GM15510 (cell line): ENCODE measurements around the gene DNM3.

Experiments
- POLR2A ChIP-seq: IDR thresholded peaks from 3 replicates; pipeline ENCODE4 v1.6.1; 2011; ENCODE audit warnings: borderline replicate concordance; ENCODE audit not compliant: insufficient read length; ENCODE audit errors: extremely low read depth

Gene DNM3

DNA sequence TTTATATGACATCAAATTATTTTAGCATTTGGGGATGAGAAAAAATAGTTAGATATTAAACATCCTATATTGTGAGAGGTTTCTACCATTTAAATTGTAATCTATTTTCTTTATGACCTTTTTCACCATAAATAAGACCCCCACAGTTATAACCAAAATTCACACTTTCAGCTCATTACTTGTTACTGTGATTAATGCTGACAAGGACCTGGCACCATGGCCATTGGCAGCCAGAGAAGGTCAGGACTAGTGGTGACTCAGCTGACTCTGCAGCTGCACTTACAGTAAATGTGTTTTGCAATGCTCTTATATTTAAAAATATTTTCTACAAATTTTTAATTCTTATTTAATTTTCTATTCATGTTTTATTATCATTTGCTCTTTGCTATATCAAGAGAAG, 445.9 kb downstream of the DNM3 start:
- TF ChIP-seq POLR2A, result no peak

DNA sequence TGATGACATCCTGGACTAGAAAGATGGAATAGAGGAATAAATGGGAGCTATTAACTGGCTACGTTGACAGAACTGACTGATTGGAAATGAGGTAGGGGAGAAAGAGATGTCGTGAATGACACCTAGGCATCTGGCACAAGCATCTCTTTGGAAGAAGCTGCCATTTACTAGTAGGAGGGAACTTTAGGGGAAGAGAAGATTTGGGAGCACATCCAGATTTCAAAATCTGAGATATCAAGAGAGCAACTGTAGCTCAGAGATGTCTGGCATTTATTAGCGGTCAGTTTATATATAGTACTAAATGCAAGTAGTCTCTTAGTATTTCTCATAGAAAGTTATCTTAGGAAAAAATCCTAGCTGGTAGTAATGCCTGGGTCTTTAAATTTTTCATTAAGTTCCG, 447.3 kb downstream of the DNM3 start:
- no peak for TF ChIP-seq POLR2A

DNA sequence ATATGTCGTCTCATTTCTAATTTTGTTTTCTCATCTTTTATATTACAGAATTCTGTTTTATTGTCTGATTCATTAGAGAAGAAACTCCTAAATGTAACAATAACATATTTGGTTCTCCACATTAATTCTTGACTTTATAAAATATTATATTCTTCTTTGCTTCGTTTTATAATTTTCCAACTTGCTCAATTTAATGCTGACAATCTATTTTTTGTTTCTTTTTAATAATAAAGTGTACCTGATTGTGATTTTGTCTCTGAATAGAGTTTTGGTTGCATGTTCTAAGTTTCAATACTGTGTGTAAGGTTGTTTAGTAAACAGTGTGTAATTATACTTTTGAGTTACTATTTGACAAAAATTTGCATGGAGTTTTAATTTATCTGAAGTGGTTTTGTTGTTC, 448.1 kb downstream of the DNM3 start:
- no peak for TF ChIP-seq POLR2A

DNA sequence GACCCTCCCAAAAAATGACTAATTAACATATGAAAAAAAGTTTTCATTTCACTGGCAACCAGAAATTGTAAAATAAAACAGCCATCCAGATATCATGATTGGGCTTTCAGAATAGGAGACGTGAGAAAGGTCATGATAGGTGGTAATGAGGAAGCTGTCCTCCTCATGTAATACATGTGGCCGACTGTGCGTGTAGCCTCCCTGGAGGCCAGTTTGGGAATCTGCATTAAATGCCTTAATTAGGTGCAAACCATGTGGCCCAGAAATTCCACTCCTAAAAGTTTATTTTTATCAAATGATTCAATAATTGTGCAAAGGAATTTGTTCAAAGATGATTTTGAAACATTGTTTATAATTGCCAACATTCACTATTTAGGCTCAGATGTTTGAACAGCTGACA, 451.5 kb downstream of the DNM3 start:
- TF ChIP-seq POLR2A, result no peak

DNA sequence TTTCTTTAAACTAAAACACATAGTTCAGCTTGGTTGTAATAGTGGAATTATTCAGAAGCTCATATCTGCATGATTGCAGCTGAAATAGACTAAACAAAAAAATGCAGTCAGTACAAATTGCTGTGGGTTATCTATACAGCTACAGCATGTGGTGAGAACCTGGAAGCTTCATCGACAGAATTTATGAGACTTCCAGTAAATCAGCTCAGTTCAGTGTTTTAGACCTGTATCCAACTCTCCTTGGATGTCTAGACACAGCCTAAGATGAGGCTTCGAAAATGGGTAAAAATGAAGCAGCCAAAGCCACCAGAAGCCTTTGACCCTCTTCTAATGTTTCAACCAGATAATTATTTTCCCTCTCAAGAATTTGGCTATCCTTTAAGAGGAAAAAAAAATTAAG, 452.1 kb downstream of the DNM3 start:
- TF ChIP-seq POLR2A, result no peak

- TF ChIP-seq POLR2A, result no peak
These were observed 456.8 kb downstream of the DNM3 start for GRCh38 chr1:172298141-172298540.

GRCh38 chr1:172298911-172299310, 457.6 kb downstream of the DNM3 start:
- no peak for TF ChIP-seq POLR2A

GRCh38 chr1:172299515-172299914, 458.2 kb downstream of the DNM3 start:
- no peak for TF ChIP-seq POLR2A

- no peak for TF ChIP-seq POLR2A
These were observed 466.8 kb downstream of the DNM3 start for GRCh38 chr1:172308142-172308541.

DNA sequence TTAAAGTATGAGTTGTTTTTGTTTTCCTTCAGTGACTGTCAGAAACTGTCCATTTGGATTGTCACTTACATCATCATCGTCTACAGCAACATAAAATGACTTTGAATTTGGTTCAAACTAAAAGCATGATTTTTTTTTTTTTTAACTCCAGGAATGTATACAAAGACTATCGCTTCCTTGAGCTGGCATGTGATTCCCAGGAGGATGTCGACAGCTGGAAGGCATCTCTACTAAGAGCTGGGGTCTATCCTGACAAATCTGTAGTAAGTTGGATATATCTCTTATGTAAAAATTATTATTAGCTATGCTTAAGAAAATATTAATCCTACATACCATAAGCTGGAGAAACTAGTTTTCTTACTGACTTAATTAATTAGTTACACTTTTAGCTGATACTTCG, 467.3 kb downstream of the DNM3 start:
- TF ChIP-seq POLR2A, result no peak

- no peak for TF ChIP-seq POLR2A
These were observed 479.4 kb downstream of the DNM3 start for GRCh38 chr1:172320733-172321132.

DNA sequence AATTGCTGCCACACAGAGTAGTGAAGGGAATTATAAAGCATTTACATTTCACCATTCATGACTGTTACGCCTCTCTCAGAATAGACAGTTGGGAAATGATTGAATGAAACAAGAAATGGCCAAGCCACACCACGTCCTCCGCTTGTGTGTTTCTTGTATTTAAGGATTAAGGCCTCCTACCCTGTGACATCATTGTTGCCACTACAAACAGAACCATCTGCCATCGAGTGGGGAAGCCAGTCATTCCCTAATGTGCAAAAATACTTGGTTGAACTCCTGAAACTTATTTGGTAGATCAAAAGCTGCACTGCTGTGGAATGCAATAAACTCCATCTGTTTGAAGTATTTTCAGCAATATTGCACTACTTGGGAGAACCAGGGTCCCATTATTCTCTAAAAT, 480.2 kb downstream of the DNM3 start:
- no peak for TF ChIP-seq POLR2A

GRCh38 chr1:172322219-172323061, 481.1 kb downstream of the DNM3 start:
- no peak for TF ChIP-seq POLR2A

- no peak for TF ChIP-seq POLR2A
These were observed 482.4 kb downstream of the DNM3 start for GRCh38 chr1:172323686-172324085.

DNA sequence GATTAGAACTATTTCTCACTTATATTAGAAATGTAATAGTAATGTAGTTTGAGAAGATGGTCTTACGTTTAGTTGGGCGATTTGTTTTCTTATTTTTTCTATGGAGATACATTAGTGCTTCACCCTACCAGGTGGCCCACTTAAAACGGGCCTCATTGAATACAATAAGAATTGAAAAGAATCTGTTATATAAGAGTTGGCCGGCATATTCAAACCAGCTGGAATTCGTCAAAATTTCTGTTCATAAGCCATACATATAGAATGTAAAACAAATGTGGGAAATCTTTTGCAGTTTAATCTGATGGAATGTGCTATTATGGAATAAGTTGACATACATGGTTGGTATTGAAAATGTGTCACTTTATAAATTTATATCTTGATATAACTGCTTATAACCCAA, 482.8 kb downstream of the DNM3 start:
- TF ChIP-seq POLR2A, result no peak

- no peak for TF ChIP-seq POLR2A
These were observed 483.5 kb downstream of the DNM3 start for GRCh38 chr1:172324761-172325160.
